Mesenchymal stem cell (in vitro differentiated cells and primary cell): ENCODE measurements around the gene BEST1.
A peak's percentile ranks its signal among the peaks of the same experiment; 100 is the strongest.
"Not testable (repeated sequence)": the region's sequence is repeated elsewhere in the genome, so short reads cannot be mapped to it uniquely, and the experiment has no call there.

Source experiments
- DNase-seq: peaks from one replicate; pipeline ENCODE4 v3.0.0-alpha.2; 2013
- H2AFZ ChIP-seq: one replicate; pipeline ENCODE4 v1.6.1; 2013; ENCODE audit warnings: low read depth, mild to moderate bottlenecking, control low read depth, inconsistent platforms, low read length, moderate library complexity
- H2AK5ac ChIP-seq: 2 replicates; pipeline ENCODE4 v1.6.1; 2013; ENCODE audit warnings: low read length, moderate library complexity, mild to moderate bottlenecking, inconsistent platforms; ENCODE audit not compliant: severe bottlenecking
- H2BK120ac ChIP-seq: one replicate; pipeline ENCODE4 v1.6.1; 2013; ENCODE audit warnings: low read depth, mild to moderate bottlenecking, inconsistent platforms, low read length, moderate library complexity
- H2BK12ac ChIP-seq, 2 experiments: one replicate each; pipeline ENCODE4 v1.6.1; 2013; ENCODE audit warnings: inconsistent platforms in 2 of 2, low read length in 2 of 2, mild to moderate bottlenecking in 2 of 2, moderate library complexity in 2 of 2, control low read depth in 1 of 2
- H2BK15ac ChIP-seq: one replicate; pipeline ENCODE4 v1.6.1; 2013; ENCODE audit warnings: mild to moderate bottlenecking, low read depth, inconsistent platforms; ENCODE audit not compliant: poor library complexity, severe bottlenecking
- H2BK5ac ChIP-seq: 2 replicates; pipeline ENCODE4 v1.6.1; 2013; ENCODE audit warnings: low read depth, mild to moderate bottlenecking, low read length, control low read depth, inconsistent platforms; ENCODE audit not compliant: poor library complexity, severe bottlenecking
- H3K14ac ChIP-seq, 2 experiments: one replicate each; pipeline ENCODE4 v1.6.1; 2013; ENCODE audit warnings: inconsistent platforms in 2 of 2, low read length in 2 of 2, control low read depth in 1 of 2, mild to moderate bottlenecking in 1 of 2, moderate library complexity in 1 of 2
- H3K18ac ChIP-seq, 2 experiments: one replicate each; pipeline ENCODE4 v1.6.1; 2013; ENCODE audit warnings: inconsistent platforms in 2 of 2, low read length in 2 of 2, control low read depth in 1 of 2, low read depth in 1 of 2, mild to moderate bottlenecking in 1 of 2
- H3K23ac ChIP-seq, 2 experiments: one replicate each; pipeline ENCODE4 v1.6.1; 2013; ENCODE audit warnings: inconsistent platforms in 2 of 2, low read length in 2 of 2, mild to moderate bottlenecking in 2 of 2, moderate library complexity in 2 of 2, control low read depth in 1 of 2
- H3K27ac ChIP-seq: 2 replicates; pipeline ENCODE4 v1.5.1; 2013; ENCODE audit warnings: mild to moderate bottlenecking, moderate library complexity, low read length, control low read depth, inconsistent platforms; ENCODE audit not compliant: poor library complexity, severe bottlenecking
- H3K27me3 ChIP-seq, 2 experiments: 2 replicates each; pipeline versions ENCODE4 v1.6.1 to v1.7.0; 2013; ENCODE audit warnings: low read length in 2 of 2, mild to moderate bottlenecking in 2 of 2, moderate library complexity in 2 of 2, control low read depth in 1 of 2, inconsistent platforms in 1 of 2; ENCODE audit not compliant: control insufficient read depth in 1 of 2, insufficient read depth in 1 of 2
- H3K36me3 ChIP-seq, 2 experiments: 2 replicates each; pipeline versions ENCODE4 v1.6.1 to v1.7.0; 2013; ENCODE audit warnings: low read length in 2 of 2, control low read depth in 1 of 2, inconsistent platforms in 1 of 2, low read depth in 1 of 2, mild to moderate bottlenecking in 1 of 2; ENCODE audit not compliant: insufficient read depth in 2 of 2, control insufficient read depth in 1 of 2
- H3K4ac ChIP-seq, 2 experiments: one replicate each; pipeline ENCODE4 v1.6.1; 2013; ENCODE audit warnings: inconsistent platforms in 2 of 2, low read length in 2 of 2, mild to moderate bottlenecking in 2 of 2, moderate library complexity in 2 of 2, control low read depth in 1 of 2, low read depth in 1 of 2
- H3K4me1 ChIP-seq: 2 replicates; pipeline ENCODE4 v1.6.1; 2013; ENCODE audit warnings: low read depth, low read length, control low read depth; ENCODE audit not compliant: control insufficient read depth, insufficient read depth
- H3K4me2 ChIP-seq: 2 replicates; pipeline ENCODE4 v1.6.1; 2013; ENCODE audit warnings: low read length, mild to moderate bottlenecking, inconsistent platforms; ENCODE audit not compliant: poor library complexity, severe bottlenecking
- H3K4me3 ChIP-seq, 2 experiments: 2 replicates each; pipeline versions ENCODE4 v1.5.1 to v1.7.0; 2013; ENCODE audit warnings: low read length in 2 of 2, mild to moderate bottlenecking in 2 of 2, control low read depth in 1 of 2, low read depth in 1 of 2; ENCODE audit not compliant: insufficient read depth in 1 of 2
- H3K79me1 ChIP-seq: replicated peaks from 2 replicates; pipeline ENCODE4 v1.6.1; 2013; ENCODE audit warnings: mild to moderate bottlenecking, control low read depth, low read length, inconsistent platforms; ENCODE audit not compliant: poor library complexity, severe bottlenecking
- H3K9ac ChIP-seq: 2 replicates; pipeline ENCODE4 v1.7.0; 2013; ENCODE audit warnings: mild to moderate bottlenecking, low read length, moderate library complexity
- H3K9me3 ChIP-seq: 2 replicates; pipeline ENCODE4 v1.7.0; 2013; ENCODE audit warnings: mild to moderate bottlenecking, low read length; ENCODE audit not compliant: control insufficient read depth
- H4K8ac ChIP-seq: one replicate; pipeline ENCODE4 v1.6.1; 2013; ENCODE audit warnings: inconsistent platforms, mild to moderate bottlenecking, low read length, moderate library complexity
- H4K91ac ChIP-seq: one replicate; pipeline ENCODE4 v1.6.1; 2013; ENCODE audit warnings: mild to moderate bottlenecking, low read length, inconsistent platforms
- WGBS: methylation state at CpG from one replicate; pipeline ENCODE4 v1.1.7; 2013; ENCODE audit warnings: mixed read lengths; 5-methylcytosine and 5-hydroxymethylcytosine counted together

BEST1 gene

DNA sequence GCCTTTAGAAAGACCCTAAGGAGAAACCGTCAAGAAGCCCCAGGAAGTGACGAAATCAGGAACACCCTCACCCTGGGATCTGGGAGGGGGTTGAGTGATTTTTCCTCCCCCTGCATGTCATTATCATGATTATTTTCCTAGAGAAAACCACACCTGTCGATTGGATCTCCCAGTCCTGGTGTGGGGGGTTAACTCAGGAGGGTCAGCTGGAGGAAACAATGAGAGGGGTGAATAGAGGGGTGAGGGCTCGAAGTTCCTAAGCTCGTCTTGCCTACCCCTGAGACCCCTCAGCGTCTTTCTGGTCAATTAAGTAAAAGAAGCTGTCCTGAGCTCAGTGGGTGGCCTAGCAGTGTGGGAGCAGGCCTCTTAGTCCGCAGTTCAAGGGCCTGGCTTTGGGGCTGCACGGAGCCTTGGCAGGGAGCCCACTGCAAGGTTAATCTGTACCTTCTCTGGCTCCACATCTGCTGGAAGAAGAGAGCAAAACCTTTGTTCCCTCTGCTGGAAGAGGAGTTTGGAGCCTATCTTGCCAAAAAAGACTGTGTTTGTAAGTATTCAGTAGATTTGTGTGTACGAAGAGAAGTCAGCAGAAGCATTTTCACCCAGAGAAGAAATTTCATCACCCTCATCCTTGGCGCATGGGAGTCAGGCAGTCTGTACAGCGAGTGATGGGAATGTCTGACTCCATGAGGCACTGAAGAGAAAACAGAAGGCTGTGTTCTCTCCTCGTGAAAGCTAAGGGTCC is 51.5 kb downstream of the BEST1 start:
- Histone ChIP-seq H3K14ac (no peak overlapping the region), H4K91ac (no peak overlapping the region), H3K36me3 (no peaks in the 10 kb centered on the region), H3K27me3 (no peaks in the 10 kb centered on the region), H3K18ac (no peak overlapping the region), H2BK120ac (no peak overlapping the region), H3K23ac (no peak overlapping the region), H2AFZ (no peak overlapping the region), H3K4me1 (peaks cover 11% of the 10 kb centered on the region), H3K27ac (peak overlapping the region; percentile 75), H2AK5ac (no peak overlapping the region), H2BK5ac (peak overlapping the region; percentile 35), H2BK12ac (no peak overlapping the region), H3K4me2 (peak overlapping the region; percentile 10), H4K8ac (no peak overlapping the region), H3K9me3 (peaks cover 12% of the 10 kb centered on the region), H3K4me3 (no peak overlapping the region), H3K9ac (peak overlapping the region; percentile 18), H2BK15ac (no peak overlapping the region), H3K79me1 (no peaks in the 10 kb centered on the region), H3K4ac (no peak overlapping the region)
- DNase-seq = no peak
- 76% methylated on average over 10 of the region's 12 CpGs for WGBS

- not testable (repeated sequence) for H3K23ac ChIP-seq, H3K36me3 ChIP-seq, H2AK5ac ChIP-seq, H3K18ac ChIP-seq, H4K91ac ChIP-seq, H2BK15ac ChIP-seq, H2BK12ac ChIP-seq, H3K4ac ChIP-seq, H2BK5ac ChIP-seq, DNase-seq, H3K4me3 ChIP-seq, H2BK120ac ChIP-seq, H3K79me1 ChIP-seq, H3K14ac ChIP-seq, H2AFZ ChIP-seq, H3K27me3 ChIP-seq, H4K8ac ChIP-seq, H3K4me2 ChIP-seq
- peak overlapping the region; percentile 75 for H3K27ac ChIP-seq
- 93% methylated on average over 8 of the region's 8 CpGs for WGBS
- H3K9ac ChIP-seq = peak overlapping the region; percentile 18
- H3K4me1 ChIP-seq = peaks cover 11% of the 10 kb centered on the region
- H3K9me3 ChIP-seq = peaks cover 12% of the 10 kb centered on the region
Observed at GRCh38 chr11:62002283-62002682, 52.1 kb downstream of the BEST1 start.

DNA sequence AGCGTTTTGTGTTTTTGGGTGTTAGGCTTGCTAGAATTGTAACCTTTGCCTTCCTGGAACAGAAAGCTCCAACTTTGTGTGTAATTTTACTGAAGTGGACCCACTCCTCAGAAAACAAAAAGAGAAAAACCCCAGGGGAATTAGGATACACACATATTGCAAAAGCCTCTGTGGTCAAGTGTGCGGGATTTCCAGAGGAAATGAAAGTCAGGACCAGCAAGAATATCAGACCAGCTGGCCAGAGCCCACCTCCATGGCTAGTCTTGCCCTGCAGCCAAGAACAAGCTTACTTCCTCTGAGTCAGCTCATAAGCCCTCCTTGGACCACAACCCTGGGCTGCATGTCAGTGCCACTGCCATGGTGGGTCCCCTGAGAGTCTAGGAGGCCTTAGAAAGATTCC is 54.3 kb downstream of the BEST1 start:
- H3K27me3 ChIP-seq = no peaks in the 10 kb centered on the region

GRCh38 chr11:62008193-62008592 is 58.0 kb downstream of the BEST1 start:
- Histone ChIP-seq H2BK120ac (no peak overlapping the region), H3K4me3 (no peak overlapping the region), H3K14ac (no peak overlapping the region), H3K4me2 (no peak overlapping the region), H3K36me3 (no peaks in the 10 kb centered on the region), H3K18ac (no peak overlapping the region), H3K27me3 (no peaks in the 10 kb centered on the region), H3K27ac (no peak overlapping the region), H4K8ac (no peak overlapping the region), H3K9me3 (no peaks in the 10 kb centered on the region), H3K4ac (no peak overlapping the region), H3K4me1 (peaks cover 6% of the 10 kb centered on the region), H2AFZ (no peak overlapping the region), H3K9ac (no peak overlapping the region), H2BK15ac (no peak overlapping the region), H2BK12ac (no peak overlapping the region), H2BK5ac (no peak overlapping the region), H3K79me1 (no peaks in the 10 kb centered on the region), H4K91ac (no peak overlapping the region), H2AK5ac (no peak overlapping the region), H3K23ac (no peak overlapping the region)
- no peak for DNase-seq
- no CpG with 5 or more reads among the region's 1 CpG for WGBS

More for the DNA sequence above, 54.3 kb downstream of the BEST1 start:
- H3K36me3 ChIP-seq = no peaks in the 10 kb centered on the region
- H2AFZ ChIP-seq = no peak overlapping the region
- peaks cover 11% of the 10 kb centered on the region for H3K4me1 ChIP-seq
- H2BK15ac ChIP-seq = no peak overlapping the region
- H2BK12ac ChIP-seq = no peak overlapping the region
- no peak overlapping the region for H3K4ac ChIP-seq
- H3K79me1 ChIP-seq = no peaks in the 10 kb centered on the region
- H3K14ac ChIP-seq = no peak overlapping the region
- no peak overlapping the region for H3K23ac ChIP-seq
- no peak overlapping the region for H3K9ac ChIP-seq
- no peak overlapping the region for H2BK120ac ChIP-seq
- H3K4me3 ChIP-seq = no peak overlapping the region
- no peak overlapping the region for H3K27ac ChIP-seq
- H3K4me2 ChIP-seq = no peak overlapping the region
- no peak overlapping the region for H4K8ac ChIP-seq
- H4K91ac ChIP-seq = no peak overlapping the region
- H2AK5ac ChIP-seq = no peak overlapping the region
- 61% methylated on average over 1 of the region's 2 CpGs for WGBS
- no peak overlapping the region for H2BK5ac ChIP-seq
- peak; percentile 79 for DNase-seq
- peak overlapping the region in 1 of 2 experiments; percentile 6 for H3K18ac ChIP-seq
- H3K9me3 ChIP-seq = peaks cover 6% of the 10 kb centered on the region
